Subcutaneous abdominal adipose tissue (tissue), 5 donors: Measurements from ENCODE around the gene HSDL2.

ENCODE experiments used
- H3K27ac ChIP-seq: one replicate; pipeline ENCODE4 v1.7.0; 2013; ENCODE audit warnings: low read depth, mild to moderate bottlenecking, inconsistent platforms, low read length, moderate library complexity
- H3K27me3 ChIP-seq, 5 donors: one replicate each; pipeline ENCODE4 v1.7.0; 2013; ENCODE audit warnings: low read length in 5 of 5, inconsistent platforms in 1 of 5; ENCODE audit not compliant: control insufficient read depth in 5 of 5, insufficient read depth in 4 of 5
- H3K36me3 ChIP-seq, 5 donors: one replicate each; pipeline ENCODE4 v1.7.0; 2013; ENCODE audit warnings: low read length in 5 of 5; ENCODE audit not compliant: control insufficient read depth in 5 of 5, insufficient read depth in 5 of 5
- H3K4me1 ChIP-seq, 5 donors: one replicate each; pipeline ENCODE4 v1.7.0; 2013; ENCODE audit warnings: low read length in 5 of 5, mild to moderate bottlenecking in 3 of 5, moderate library complexity in 1 of 5; ENCODE audit not compliant: control insufficient read depth in 5 of 5, insufficient read depth in 5 of 5
- H3K4me3 ChIP-seq, 5 donors: one replicate each; pipeline ENCODE4 v1.7.0; 2013; ENCODE audit warnings: low read length in 5 of 5, low read depth in 1 of 5
- H3K9ac ChIP-seq, 5 donors: one replicate each; pipeline ENCODE4 v1.7.0; 2013; ENCODE audit warnings: low read length in 5 of 5, mild to moderate bottlenecking in 4 of 5, moderate library complexity in 3 of 5
- H3K9me3 ChIP-seq, 5 donors: one replicate each; pipeline ENCODE4 v1.7.0; 2013; ENCODE audit warnings: low read length in 5 of 5; ENCODE audit not compliant: control insufficient read depth in 5 of 5
- donor health status: healthy.
- donor health status: healthy.
- donor health status: healthy.
- donor health status: healthy.
- donor health status: healthy.

HSDL2 gene

GRCh38 chr9:112487008-112487798 is 107.3 kb downstream of the HSDL2 start:
- H3K4me1 ChIP-seq: peaks cover 0 to 17% (median 15%) of the 10 kb centered on the region in 5 donors
- H3K4me3 ChIP-seq: peak overlapping the region; percentile 73 to 93 (median 81)
- no peaks in the 10 kb centered on the region for H3K27me3 ChIP-seq
- H3K36me3 ChIP-seq: no peaks in the 10 kb centered on the region
- peak overlapping the region in 3 of 5 donors; percentile 51 to 68 (median 62) for H3K9ac ChIP-seq
- H3K9me3 ChIP-seq: peaks cover 0 to under 1% (median 0%) of the 10 kb centered on the region in 5 donors
- no peak overlapping the region for H3K27ac ChIP-seq

GRCh38 chr9:112487799-112488340 is 108.0 kb downstream of the HSDL2 start:
- Histone ChIP-seq H3K4me3 (peak overlapping the region; percentile 73 to 93 (median 81)), H3K4me1 (peaks cover 0 to 17% (median 15%) of the 10 kb centered on the region in 5 donors), H3K27me3 (no peaks in the 10 kb centered on the region), H3K9ac (peak overlapping the region in 3 of 5 donors; percentile 51 to 68 (median 62)), H3K27ac (no peak overlapping the region), H3K9me3 (peaks cover 0 to 2% (median 0%) of the 10 kb centered on the region in 5 donors), H3K36me3 (no peaks in the 10 kb centered on the region)

- no peaks in the 10 kb centered on the region for H3K27me3 ChIP-seq
- peaks cover 0 to 17% (median 15%) of the 10 kb centered on the region in 5 donors for H3K4me1 ChIP-seq
- H3K9ac ChIP-seq: no peak overlapping the region
- H3K4me3 ChIP-seq: no peak overlapping the region
- H3K27ac ChIP-seq: no peak overlapping the region
- peaks cover 0 to 13% (median 9%) of the 10 kb centered on the region in 5 donors for H3K9me3 ChIP-seq
- peaks cover 0 to 5% (median 0%) of the 10 kb centered on the region in 5 donors for H3K36me3 ChIP-seq
These were observed 109.2 kb downstream of the HSDL2 start for GRCh38 chr9:112489039-112489546.

DNA sequence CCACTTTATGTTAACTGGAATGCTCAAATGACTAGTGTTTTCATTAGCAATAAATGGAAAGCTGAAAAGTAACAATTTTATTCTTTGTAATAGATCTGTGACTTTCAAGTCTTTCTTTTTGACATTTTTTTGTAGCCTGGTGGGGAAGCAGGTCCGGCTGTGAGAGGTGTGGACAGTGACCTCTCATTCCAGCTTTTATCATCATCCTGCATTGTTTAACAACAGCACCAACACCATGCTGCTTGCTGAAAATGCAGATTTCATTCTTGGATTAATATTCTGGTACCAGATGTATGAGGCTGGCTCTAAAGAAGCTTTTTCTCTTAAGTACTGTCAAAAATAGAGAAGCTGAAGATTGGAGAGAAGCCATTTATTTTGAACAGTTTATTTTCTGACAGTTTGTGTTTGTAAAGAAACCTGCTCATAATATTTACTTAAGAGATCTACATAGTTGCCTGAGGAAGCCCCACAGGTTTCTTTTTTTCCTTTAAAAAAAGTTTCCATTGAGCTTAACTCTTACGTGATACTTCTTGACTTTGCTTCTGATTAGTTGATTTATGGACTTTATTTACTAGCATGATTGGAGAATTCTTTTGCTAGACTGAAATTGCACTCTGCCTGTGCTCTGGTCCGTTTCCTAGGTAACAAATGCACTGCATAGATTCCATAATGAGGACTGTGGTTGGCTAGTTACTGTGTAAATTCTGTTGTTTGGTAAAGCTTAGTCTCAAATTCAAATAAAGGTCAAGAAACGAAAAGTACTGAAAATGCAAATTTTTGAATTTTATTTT is 110.2 kb downstream of the HSDL2 start:
- Histone ChIP-seq H3K27me3 (no peaks in the 10 kb centered on the region), H3K4me1 (peaks cover 0 to 17% (median 15%) of the 10 kb centered on the region in 5 donors), H3K9ac (no peak overlapping the region), H3K9me3 (peaks cover 2 to 21% (median 15%) of the 10 kb centered on the region in 5 donors), H3K4me3 (no peak overlapping the region), H3K36me3 (peaks cover 0 to 5% (median 0%) of the 10 kb centered on the region in 5 donors), H3K27ac (no peak overlapping the region)

GRCh38 chr9:112493393-112494137 is 113.7 kb downstream of the HSDL2 start:
- Histone ChIP-seq H3K9ac (no peak overlapping the region), H3K36me3 (peaks cover 0 to 5% (median 0%) of the 10 kb centered on the region in 5 donors), H3K27me3 (no peaks in the 10 kb centered on the region), H3K4me1 (peaks cover 0 to 12% (median 0%) of the 10 kb centered on the region in 5 donors), H3K4me3 (no peak overlapping the region), H3K27ac (no peak overlapping the region), H3K9me3 (peaks cover 8 to 23% (median 20%) of the 10 kb centered on the region in 5 donors)

DNA sequence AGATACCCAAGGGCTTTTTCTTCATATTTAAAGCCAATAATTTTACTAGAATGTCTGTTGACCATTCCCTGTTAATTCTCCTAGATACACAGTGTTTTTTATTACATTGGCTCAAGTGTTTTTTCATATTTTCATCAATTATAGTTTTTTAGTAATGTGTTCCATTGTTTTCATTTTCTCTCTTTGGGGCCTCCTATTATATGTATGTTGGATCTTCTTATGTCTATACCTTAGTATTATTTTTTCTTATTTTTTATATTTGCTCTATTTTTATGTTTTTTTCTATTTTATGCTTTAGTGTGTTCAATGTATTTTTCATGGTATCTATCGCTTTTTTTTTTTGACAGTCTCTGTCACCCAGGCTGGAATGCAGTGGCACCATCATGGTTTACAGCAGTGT is 114.2 kb downstream of the HSDL2 start:
- Histone ChIP-seq H3K9ac (no peak overlapping the region), H3K4me1 (peaks cover 0 to 12% (median 0%) of the 10 kb centered on the region in 5 donors), H3K9me3 (peaks cover 8 to 23% (median 20%) of the 10 kb centered on the region in 5 donors), H3K4me3 (peak overlapping the region in 2 of 5 donors; percentile 11 to 35), H3K27me3 (no peaks in the 10 kb centered on the region), H3K27ac (no peak overlapping the region), H3K36me3 (peaks cover 0 to 5% (median 0%) of the 10 kb centered on the region in 5 donors)

- Histone ChIP-seq H3K9me3 (peaks cover 8 to 23% (median 20%) of the 10 kb centered on the region in 5 donors), H3K36me3 (peaks cover 0 to 5% (median 0%) of the 10 kb centered on the region in 5 donors), H3K4me3 (peak overlapping the region in 1 of 5 donors; percentile 12), H3K9ac (no peak overlapping the region), H3K27me3 (no peaks in the 10 kb centered on the region), H3K27ac (peak overlapping the region; percentile 0), H3K4me1 (peaks cover 0 to 12% (median 0%) of the 10 kb centered on the region in 5 donors)
These were observed 115.7 kb downstream of the HSDL2 start for GRCh38 chr9:112495614-112496013.

- H3K4me1 ChIP-seq: peaks cover 0 to 12% (median 0%) of the 10 kb centered on the region in 5 donors
- peak overlapping the region; percentile 0 for H3K27ac ChIP-seq
- H3K36me3 ChIP-seq: peaks cover 0 to 5% (median 0%) of the 10 kb centered on the region in 5 donors
- no peaks in the 10 kb centered on the region for H3K27me3 ChIP-seq
- no peak overlapping the region for H3K9ac ChIP-seq
- no peak overlapping the region for H3K4me3 ChIP-seq
- peaks cover 8 to 23% (median 20%) of the 10 kb centered on the region in 5 donors for H3K9me3 ChIP-seq
These were observed 116.3 kb downstream of the HSDL2 start for GRCh38 chr9:112496074-112496722.

DNA sequence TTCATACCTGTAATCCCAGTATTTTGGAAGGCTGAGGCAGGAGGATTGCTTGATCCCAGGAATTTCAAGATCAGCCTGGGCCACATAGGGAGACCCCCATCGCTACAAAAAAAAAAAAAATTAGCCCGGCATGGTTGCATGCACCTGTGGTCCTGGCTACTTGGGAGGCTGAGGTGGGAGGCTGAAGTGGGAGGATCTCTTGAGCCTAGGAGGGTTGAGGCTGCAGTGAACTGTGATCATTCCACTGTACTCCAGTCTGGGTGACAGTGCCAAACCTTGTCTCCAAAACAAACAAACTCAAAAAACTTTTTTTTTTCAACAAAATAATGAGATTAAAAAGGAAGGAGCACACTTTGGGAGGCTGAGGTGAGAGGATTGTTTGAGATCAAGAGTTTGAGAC is 120.9 kb downstream of the HSDL2 start:
- Histone ChIP-seq H3K36me3 (no peaks in the 10 kb centered on the region), H3K9me3 (peaks cover 0 to under 1% (median 0%) of the 10 kb centered on the region in 5 donors)

More for the DNA sequence above, 120.9 kb downstream of the HSDL2 start:
- peaks cover 0 to 20% (median 0%) of the 10 kb centered on the region in 5 donors for H3K4me1 ChIP-seq
- H3K9ac ChIP-seq: no peak overlapping the region
- no peak overlapping the region for H3K27ac ChIP-seq
- H3K4me3 ChIP-seq: no peak overlapping the region
- no peaks in the 10 kb centered on the region for H3K27me3 ChIP-seq
